Esophagus squamous epithelium (tissue), 4 donors: ENCODE measurements around the gene BAZ2B.

Experiments
- POLR2A ChIP-seq, 4 donors: fragments of 450-650 bp; IDR thresholded peaks; one replicate each; pipeline ENCODE4 v1.6.1; 2017; ENCODE audit warnings: antibody characterized with exemption in 4 of 4, mild to moderate bottlenecking in 4 of 4, moderate library complexity in 3 of 4
- TF ChIP-seq, protein P1 (sequence below), 6 experiments: fragments of 450-650 bp in 4 of 6; fragments of 200-600 bp in 2 of 6; sonication (generic) in 2 of 6; IDR thresholded peaks; one replicate each; pipeline ENCODE4 v1.5.1; 2016 to 2019; ENCODE audit warnings: antibody characterized with exemption in 6 of 6, mild to moderate bottlenecking in 4 of 6, moderate library complexity in 4 of 6

DNA sequence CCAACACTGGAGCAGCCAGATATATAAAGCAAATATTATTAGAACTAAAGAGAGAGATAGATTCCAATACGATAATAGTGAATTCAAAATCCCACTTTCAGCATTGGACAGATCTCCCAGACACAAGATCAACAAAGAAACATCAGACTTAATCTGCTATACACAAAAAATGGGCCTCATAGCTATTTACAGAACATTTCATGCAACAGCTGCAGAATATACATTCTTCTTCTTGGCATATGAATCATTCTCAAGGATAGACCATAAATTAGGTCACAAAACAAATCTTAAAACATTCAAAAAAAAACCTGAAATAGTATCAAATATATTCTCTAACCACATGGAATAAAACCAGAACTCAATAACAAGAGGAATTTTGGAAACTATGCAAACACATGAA, 23.8 kb upstream of the BAZ2B start:
- no peak for TF ChIP-seq POLR2A (IDR thresholded peaks at IDR 0.05)
- TF ChIP-seq, protein P1, sequence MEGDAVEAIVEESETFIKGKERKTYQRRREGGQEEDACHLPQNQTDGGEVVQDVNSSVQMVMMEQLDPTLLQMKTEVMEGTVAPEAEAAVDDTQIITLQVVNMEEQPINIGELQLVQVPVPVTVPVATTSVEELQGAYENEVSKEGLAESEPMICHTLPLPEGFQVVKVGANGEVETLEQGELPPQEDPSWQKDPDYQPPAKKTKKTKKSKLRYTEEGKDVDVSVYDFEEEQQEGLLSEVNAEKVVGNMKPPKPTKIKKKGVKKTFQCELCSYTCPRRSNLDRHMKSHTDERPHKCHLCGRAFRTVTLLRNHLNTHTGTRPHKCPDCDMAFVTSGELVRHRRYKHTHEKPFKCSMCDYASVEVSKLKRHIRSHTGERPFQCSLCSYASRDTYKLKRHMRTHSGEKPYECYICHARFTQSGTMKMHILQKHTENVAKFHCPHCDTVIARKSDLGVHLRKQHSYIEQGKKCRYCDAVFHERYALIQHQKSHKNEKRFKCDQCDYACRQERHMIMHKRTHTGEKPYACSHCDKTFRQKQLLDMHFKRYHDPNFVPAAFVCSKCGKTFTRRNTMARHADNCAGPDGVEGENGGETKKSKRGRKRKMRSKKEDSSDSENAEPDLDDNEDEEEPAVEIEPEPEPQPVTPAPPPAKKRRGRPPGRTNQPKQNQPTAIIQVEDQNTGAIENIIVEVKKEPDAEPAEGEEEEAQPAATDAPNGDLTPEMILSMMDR (IDR thresholded peaks at IDR 0.05): no peak
